GM12874 (cell line): ENCODE data around the gene UBAC2.

Source experiments
- CTCF ChIP-seq: IDR thresholded peaks from 2 replicates; pipeline ENCODE4 v1.5.1; 2011; ENCODE audit warnings: low read depth, mild to moderate bottlenecking, control low read depth, low read length, moderate library complexity; ENCODE audit not compliant: insufficient read depth

UBAC2 gene

GRCh38 chr13:99200432-99201167 is at the start of gene UBAC2:
TSS of gene UBAC2 (plus strand) at chr13:99200854. CDS start at chr13:99200909, 55 bp downstream.
- TF ChIP-seq CTCF, result no peak

- no peak for TF ChIP-seq CTCF
Measured at GRCh38 chr13:99151516-99151915, 49.1 kb upstream of the UBAC2 start.

- no peak for TF ChIP-seq CTCF
Measured at GRCh38 chr13:99153219-99153618, 47.4 kb upstream of the UBAC2 start.

GRCh38 chr13:99154064-99154463 is 46.6 kb upstream of the UBAC2 start:
- no peak for TF ChIP-seq CTCF

GRCh38 chr13:99155821-99156220 is 44.8 kb upstream of the UBAC2 start:
- TF ChIP-seq CTCF, result no peak

- TF ChIP-seq CTCF, result no peak
Measured at GRCh38 chr13:99157046-99157445, 43.6 kb upstream of the UBAC2 start.

GRCh38 chr13:99158846-99159245 is 41.8 kb upstream of the UBAC2 start:
- no peak for TF ChIP-seq CTCF
